ENCODE results near the gene WDPCP.
"Not testable (repeated sequence)": the region's sequence is repeated elsewhere in the genome, so short reads cannot be mapped to it uniquely, and the experiment has no call there.

WDPCP gene

GRCh38 chr2:63364866-63365265 lies 223.4 kb downstream of the WDPCP start:
- no peak for TF ChIP-seq CTCF (IDR thresholded peaks at IDR 0.05; ENCODE audit: insufficient read depth, missing control alignments)

DNA sequence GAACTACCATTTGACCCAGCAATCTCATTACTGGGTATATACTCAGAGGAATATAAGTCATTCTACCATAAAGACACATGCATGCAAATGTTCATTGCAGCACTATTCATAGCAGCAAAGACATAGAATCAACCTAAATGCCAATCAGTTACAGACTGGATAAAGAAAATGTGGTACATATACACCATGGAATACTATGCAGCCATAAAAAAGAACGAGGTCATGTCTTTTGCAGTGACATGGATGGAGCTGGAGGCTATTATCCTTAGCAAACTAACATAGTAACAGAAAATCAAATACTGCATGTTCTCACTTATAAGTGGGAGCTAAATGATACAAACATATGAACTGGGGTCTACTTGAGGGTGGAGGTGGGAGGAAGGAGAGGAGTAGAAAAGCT lies 230.6 kb downstream of the WDPCP start:
- DNase-seq (ENCODE audit: insufficient read length, low spot score); FAIRE-seq: not testable (repeated sequence)

More at GRCh38 chr2:63364866-63365265, 223.4 kb downstream of the WDPCP start:
- FAIRE-seq (no peak), DNase-seq (ENCODE audit: insufficient read length, low spot score) (no peak)

GRCh38 chr2:63347361-63347760 lies 240.9 kb downstream of the WDPCP start:
- no peak for DNase-seq (ENCODE audit: insufficient read length, low spot score)
- FAIRE-seq: no peak
- TF ChIP-seq CTCF (IDR thresholded peaks at IDR 0.05; ENCODE audit: insufficient read depth, missing control alignments): no peak

DNA sequence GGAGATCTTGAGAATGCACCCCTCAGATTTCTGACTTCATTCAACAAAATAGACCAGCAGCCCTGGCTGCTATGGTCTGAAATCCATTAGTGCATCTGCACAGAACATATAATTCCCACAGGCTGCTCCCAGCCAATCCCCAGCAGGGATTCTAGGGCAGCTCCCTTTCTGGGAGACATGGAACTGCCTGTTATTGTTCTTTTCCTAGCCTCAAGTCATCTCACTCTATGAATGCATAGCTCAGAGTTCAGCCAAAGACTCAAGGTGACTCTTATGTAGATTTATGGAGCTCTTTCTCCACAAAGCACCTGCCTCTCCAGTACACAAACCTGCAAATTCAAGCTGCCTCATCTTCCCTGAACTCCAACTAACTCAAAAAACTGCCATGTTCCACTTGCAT lies 241.9 kb downstream of the WDPCP start:
- FAIRE-seq (no peak), DNase-seq (ENCODE audit: insufficient read length, low spot score) (no peak)
- no peak for TF ChIP-seq CTCF (IDR thresholded peaks at IDR 0.05; ENCODE audit: insufficient read depth, missing control alignments)

DNA sequence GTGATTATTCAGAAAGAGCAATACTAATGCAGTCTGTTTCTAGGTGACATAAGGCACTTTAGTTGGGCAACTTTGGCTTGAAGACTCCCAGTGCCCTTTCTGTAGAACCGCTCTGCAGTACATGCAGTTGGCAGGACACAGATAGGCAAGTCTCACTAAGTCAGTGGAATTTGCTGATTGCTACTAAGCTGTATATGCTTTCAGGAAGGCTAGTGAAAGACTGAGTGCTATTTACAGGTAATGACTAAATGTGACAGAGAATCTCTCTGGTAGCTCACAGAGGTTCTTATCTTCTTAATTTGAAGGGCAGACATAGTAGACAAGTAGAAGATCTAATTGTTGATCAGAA lies 243.0 kb downstream of the WDPCP start:
- FAIRE-seq (no peak), DNase-seq (ENCODE audit: insufficient read length, low spot score) (no peak)
- no peak for TF ChIP-seq CTCF (IDR thresholded peaks at IDR 0.05; ENCODE audit: insufficient read depth, missing control alignments)

DNA sequence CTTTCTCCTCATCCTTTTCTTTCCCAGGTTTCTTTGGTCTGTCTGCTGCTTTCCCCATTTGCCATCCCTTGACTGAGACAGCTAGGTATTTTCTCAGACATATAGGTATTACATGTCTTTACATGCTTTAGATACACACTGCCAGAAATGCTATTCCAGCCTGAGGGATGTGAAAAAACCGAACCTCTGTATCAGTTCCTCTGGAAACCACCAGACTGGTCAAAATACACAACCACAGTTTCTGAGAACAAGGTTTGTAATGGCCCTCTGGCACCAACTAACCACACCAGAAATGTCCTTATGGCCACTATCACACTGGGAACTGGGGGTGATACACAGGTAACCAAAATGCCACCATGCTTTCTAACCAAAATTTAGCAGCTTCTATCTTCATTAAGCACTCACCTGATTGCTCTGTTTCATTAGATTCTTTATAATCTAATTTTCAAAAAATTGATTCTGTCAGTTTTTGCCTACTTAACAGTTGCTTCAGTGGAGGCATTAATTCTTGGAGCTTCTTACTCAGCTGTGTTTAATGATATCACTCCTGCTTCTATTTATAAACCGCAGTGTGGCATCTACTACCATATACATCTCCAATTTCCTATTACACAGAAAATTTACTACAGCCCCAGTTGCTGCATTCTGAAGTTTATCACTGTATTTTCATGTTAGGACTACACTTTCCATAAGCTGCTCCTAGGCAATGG lies 243.5 kb downstream of the WDPCP start:
- TF ChIP-seq CTCF (IDR thresholded peaks at IDR 0.05; ENCODE audit: insufficient read depth, missing control alignments): no peak
- FAIRE-seq (no peak), DNase-seq (ENCODE audit: insufficient read length, low spot score) (no peak)

GRCh38 chr2:63343397-63344109 lies 244.7 kb downstream of the WDPCP start:
- DNase-seq (ENCODE audit: insufficient read length, low spot score) (no peak), FAIRE-seq (no peak)
- TF ChIP-seq CTCF (IDR thresholded peaks at IDR 0.05; ENCODE audit: insufficient read depth, missing control alignments): no peak

Measured in D721Med (cell line).